ENCODE measurements around the gene PIP5KL1.

The PIP5KL1 gene

GRCh38 chr9:127937388-127938297 lies 7.1 kb upstream of the PIP5KL1 start, which contains the start of gene DPM2:
Gene DPM2, minus strand, starts transcription at chr9:127937854. Its CDS starts 34 bp downstream, at chr9:127937820.
- DNase-seq (ENCODE audit: insufficient read length, low spot score), result peak; percentile 97
- peak; percentile 92 for FAIRE-seq
- TF ChIP-seq POLR2A (IDR thresholded peaks at IDR 0.05; ENCODE audit: low read depth, low read length) (peak; percentile 67; the same call in 1 of the 2 replicates), TAF1 (IDR thresholded peaks at IDR 0.05; ENCODE audit: low read depth, low read length) (peak; percentile 51; the same call in 1 of the 2 replicates), PAX5 (IDR thresholded peaks at IDR 0.05; ENCODE audit: insufficient read depth, low read length, severe bottlenecking) (peak; percentile 84), POLR2AphosphoS5 (IDR thresholded peaks at IDR 0.05; ENCODE audit: low read depth, low read length) (peak; percentile 81; the same call in 1 of the 2 replicates), POU2F2 (IDR thresholded peaks at IDR 0.05; ENCODE audit: low read depth, low read length) (peak; percentile 93), SPI1 (IDR thresholded peaks at IDR 0.05; ENCODE audit: low read depth, low read length) (no peak)

DNA sequence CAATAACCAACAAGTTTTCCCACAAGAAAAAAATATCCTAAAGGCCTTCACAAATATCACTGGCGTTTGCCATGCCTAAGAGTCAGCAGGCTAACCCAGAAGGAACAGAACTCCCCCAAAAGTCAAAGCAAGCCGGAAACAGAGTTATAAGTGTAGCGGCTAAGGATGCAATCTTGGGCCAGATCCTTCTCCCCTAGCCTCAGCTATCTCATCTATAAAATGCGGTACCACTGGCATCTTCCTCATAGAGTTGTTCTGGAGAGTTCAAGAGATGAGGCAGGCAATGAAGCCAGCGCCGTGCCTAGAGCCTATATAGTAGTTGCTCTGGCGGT lies 6.4 kb upstream of the PIP5KL1 start:
- DNase-seq (ENCODE audit: insufficient read length, low spot score) (no peak), FAIRE-seq (no peak)
- TF ChIP-seq TAF1 (IDR thresholded peaks at IDR 0.05; ENCODE audit: low read depth, low read length), result no peak
- TF ChIP-seq POLR2A (IDR thresholded peaks at IDR 0.05; ENCODE audit: low read depth, low read length), result no peak
- TF ChIP-seq SPI1 (IDR thresholded peaks at IDR 0.05; ENCODE audit: low read depth, low read length), result no peak
- TF ChIP-seq POU2F2 (IDR thresholded peaks at IDR 0.05; ENCODE audit: low read depth, low read length), result no peak
- no peak for TF ChIP-seq PAX5 (IDR thresholded peaks at IDR 0.05; ENCODE audit: insufficient read depth, low read length, severe bottlenecking)
- TF ChIP-seq POLR2AphosphoS5 (IDR thresholded peaks at IDR 0.05; ENCODE audit: low read depth, low read length), result no peak

DNA sequence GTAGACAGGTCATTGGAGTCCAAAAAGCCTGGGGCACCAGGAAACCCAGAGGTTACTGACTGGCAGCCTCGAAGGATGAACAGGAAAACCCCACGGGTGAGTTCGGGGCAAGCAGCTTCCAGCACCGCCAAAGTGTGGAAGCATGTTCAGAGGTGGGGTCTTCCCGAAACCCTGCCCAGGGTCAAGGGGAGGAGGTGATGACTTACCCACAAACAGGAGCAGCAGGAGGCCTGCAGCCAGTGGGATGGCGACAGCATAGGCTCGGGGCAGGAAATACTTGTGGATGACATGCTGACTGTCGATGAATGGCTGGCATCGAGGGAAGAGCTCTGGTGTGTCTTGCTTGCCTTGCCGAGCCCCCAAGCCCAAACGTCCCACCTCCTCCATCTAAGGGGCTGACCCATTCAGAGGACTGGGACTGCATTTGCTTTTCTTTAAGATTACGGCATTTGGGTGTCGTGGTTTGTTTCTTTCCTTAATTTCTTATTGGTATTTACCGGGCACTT lies 5.8 kb upstream of the PIP5KL1 start:
- DNase-seq (ENCODE audit: insufficient read length, low spot score) (no peak), FAIRE-seq (no peak)
- TF ChIP-seq POU2F2 (IDR thresholded peaks at IDR 0.05; ENCODE audit: low read depth, low read length) (no peak), PAX5 (IDR thresholded peaks at IDR 0.05; ENCODE audit: insufficient read depth, low read length, severe bottlenecking) (no peak), POLR2AphosphoS5 (IDR thresholded peaks at IDR 0.05; ENCODE audit: low read depth, low read length) (no peak), SPI1 (IDR thresholded peaks at IDR 0.05; ENCODE audit: low read depth, low read length) (no peak), TAF1 (IDR thresholded peaks at IDR 0.05; ENCODE audit: low read depth, low read length) (no peak), POLR2A (IDR thresholded peaks at IDR 0.05; ENCODE audit: low read depth, low read length) (no peak)

DNA sequence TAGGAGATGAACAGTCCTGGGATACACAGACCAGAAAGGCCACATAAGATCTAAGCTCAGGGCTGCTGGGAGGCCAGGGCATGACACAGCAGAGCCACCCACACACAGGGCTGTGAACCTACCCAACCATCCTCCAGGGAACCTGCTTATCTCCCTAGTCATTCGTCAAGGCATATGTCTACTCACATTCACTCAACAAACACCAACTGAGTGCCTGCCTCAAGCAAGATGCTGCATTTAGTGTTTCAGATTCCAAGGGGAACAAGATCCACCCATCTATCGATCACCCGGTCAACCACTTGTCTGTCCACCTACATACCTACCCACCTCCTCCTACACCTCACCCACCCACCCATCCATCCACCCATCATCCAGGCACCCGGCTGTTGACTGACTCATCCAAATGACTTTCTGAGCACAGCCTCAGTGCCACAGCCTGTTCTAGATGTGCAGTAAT lies 5.2 kb upstream of the PIP5KL1 start:
- FAIRE-seq (no peak), DNase-seq (ENCODE audit: insufficient read length, low spot score) (no peak)
- TF ChIP-seq POLR2AphosphoS5 (IDR thresholded peaks at IDR 0.05; ENCODE audit: low read depth, low read length) (no peak), POLR2A (IDR thresholded peaks at IDR 0.05; ENCODE audit: low read depth, low read length) (no peak), PAX5 (IDR thresholded peaks at IDR 0.05; ENCODE audit: insufficient read depth, low read length, severe bottlenecking) (no peak)

DNA sequence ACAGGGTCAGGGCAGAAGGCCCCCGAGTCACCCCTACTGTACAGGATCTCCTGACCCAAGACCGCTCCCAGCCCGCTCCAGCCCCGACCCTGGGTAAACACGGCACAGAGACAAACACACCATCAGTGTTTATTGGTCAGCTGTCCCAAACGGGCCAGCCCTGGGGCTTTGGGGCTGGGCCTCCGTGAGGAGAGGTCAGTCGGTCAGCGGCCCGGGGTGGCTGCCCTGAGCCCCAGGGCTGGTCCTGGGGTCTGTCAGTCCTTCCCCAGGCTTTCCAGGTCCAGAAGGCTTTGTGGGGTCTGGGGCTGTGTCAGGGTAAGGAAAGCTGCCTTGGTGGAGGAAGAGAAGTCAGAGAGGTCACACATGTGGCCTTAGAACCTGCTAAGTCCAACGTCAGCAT lies 4.4 kb upstream of the PIP5KL1 start:
- no peak for FAIRE-seq
- TF ChIP-seq POLR2AphosphoS5 (IDR thresholded peaks at IDR 0.05; ENCODE audit: low read depth, low read length) (no peak), POLR2A (IDR thresholded peaks at IDR 0.05; ENCODE audit: low read depth, low read length) (no peak), POU2F2 (IDR thresholded peaks at IDR 0.05; ENCODE audit: low read depth, low read length) (no peak), SPI1 (IDR thresholded peaks at IDR 0.05; ENCODE audit: low read depth, low read length) (no peak), PAX5 (IDR thresholded peaks at IDR 0.05; ENCODE audit: insufficient read depth, low read length, severe bottlenecking) (no peak), TAF1 (IDR thresholded peaks at IDR 0.05; ENCODE audit: low read depth, low read length) (no peak)
- DNase-seq (ENCODE audit: insufficient read length, low spot score), result no peak

- no peak for FAIRE-seq
- TF ChIP-seq SPI1 (IDR thresholded peaks at IDR 0.05; ENCODE audit: low read depth, low read length), result no peak
- TF ChIP-seq POLR2A (IDR thresholded peaks at IDR 0.05; ENCODE audit: low read depth, low read length), result no peak
- TF ChIP-seq POU2F2 (IDR thresholded peaks at IDR 0.05; ENCODE audit: low read depth, low read length), result no peak
- no peak for TF ChIP-seq TAF1 (IDR thresholded peaks at IDR 0.05; ENCODE audit: low read depth, low read length)
- no peak for TF ChIP-seq PAX5 (IDR thresholded peaks at IDR 0.05; ENCODE audit: insufficient read depth, low read length, severe bottlenecking)
- no peak for TF ChIP-seq POLR2AphosphoS5 (IDR thresholded peaks at IDR 0.05; ENCODE audit: low read depth, low read length)
These were observed 3.7 kb upstream of the PIP5KL1 start for GRCh38 chr9:127934248-127934647.

GRCh38 chr9:127931092-127931881 lies 710 bp upstream of the PIP5KL1 start:
- DNase-seq (ENCODE audit: insufficient read length, low spot score), result no peak
- FAIRE-seq, result no peak
- TF ChIP-seq POLR2AphosphoS5 (IDR thresholded peaks at IDR 0.05; ENCODE audit: low read depth, low read length), result no peak
- no peak for TF ChIP-seq POU2F2 (IDR thresholded peaks at IDR 0.05; ENCODE audit: low read depth, low read length)
- TF ChIP-seq TAF1 (IDR thresholded peaks at IDR 0.05; ENCODE audit: low read depth, low read length), result no peak
- TF ChIP-seq SPI1 (IDR thresholded peaks at IDR 0.05; ENCODE audit: low read depth, low read length), result no peak
- TF ChIP-seq PAX5 (IDR thresholded peaks at IDR 0.05; ENCODE audit: insufficient read depth, low read length, severe bottlenecking), result no peak
- no peak for TF ChIP-seq POLR2A (IDR thresholded peaks at IDR 0.05; ENCODE audit: low read depth, low read length)

More at GRCh38 chr9:127934248-127934647, 3.7 kb upstream of the PIP5KL1 start:
- no peak for DNase-seq (ENCODE audit: insufficient read length, low spot score)

GRCh38 chr9:127929625-127929979 lies 975 bp downstream of the PIP5KL1 start:
- FAIRE-seq (no peak), DNase-seq (ENCODE audit: insufficient read length, low spot score) (no peak)
- no peak for TF ChIP-seq TAF1 (IDR thresholded peaks at IDR 0.05; ENCODE audit: low read depth, low read length)
- TF ChIP-seq POLR2A (IDR thresholded peaks at IDR 0.05; ENCODE audit: low read depth, low read length), result no peak
- TF ChIP-seq POU2F2 (IDR thresholded peaks at IDR 0.05; ENCODE audit: low read depth, low read length), result no peak
- TF ChIP-seq POLR2AphosphoS5 (IDR thresholded peaks at IDR 0.05; ENCODE audit: low read depth, low read length), result no peak
- TF ChIP-seq PAX5 (IDR thresholded peaks at IDR 0.05; ENCODE audit: insufficient read depth, low read length, severe bottlenecking), result no peak
